GM19455 (cell line): ENCODE measurements around the gene WSCD1.

Experiments used
- ATAC-seq: cut with Tn5 transposase; IDR thresholded peaks from one replicate; pipeline ENCODE4 v1.9.1; 2021; ENCODE audit not compliant: unreplicated experiment

WSCD1 gene

GRCh38 chr17:6147042-6147441 lies 76.9 kb downstream of the WSCD1 start:
- no peak for ATAC-seq

DNA sequence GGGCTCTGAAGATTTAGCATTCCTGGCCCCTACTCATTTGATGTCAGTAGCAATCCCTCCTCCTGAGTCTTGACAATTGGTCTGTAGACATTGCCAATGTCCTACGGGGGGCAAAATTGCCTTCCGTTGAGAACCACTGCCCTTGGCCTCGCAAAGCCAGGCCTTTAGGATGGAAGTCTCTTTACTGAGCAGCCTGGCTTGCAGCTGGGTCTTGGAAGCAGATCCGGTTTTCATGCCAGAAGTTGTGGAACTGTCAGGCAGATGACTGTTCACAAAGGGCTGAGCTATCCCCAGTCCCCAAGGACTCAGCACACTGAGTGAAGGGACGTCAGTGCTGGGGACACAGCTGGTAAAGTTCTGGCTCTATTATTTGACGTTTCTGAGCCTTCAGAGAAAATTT lies 83.2 kb downstream of the WSCD1 start:
- no peak for ATAC-seq

- ATAC-seq = no peak
These were observed 87.5 kb downstream of the WSCD1 start for GRCh38 chr17:6157716-6158115.

DNA sequence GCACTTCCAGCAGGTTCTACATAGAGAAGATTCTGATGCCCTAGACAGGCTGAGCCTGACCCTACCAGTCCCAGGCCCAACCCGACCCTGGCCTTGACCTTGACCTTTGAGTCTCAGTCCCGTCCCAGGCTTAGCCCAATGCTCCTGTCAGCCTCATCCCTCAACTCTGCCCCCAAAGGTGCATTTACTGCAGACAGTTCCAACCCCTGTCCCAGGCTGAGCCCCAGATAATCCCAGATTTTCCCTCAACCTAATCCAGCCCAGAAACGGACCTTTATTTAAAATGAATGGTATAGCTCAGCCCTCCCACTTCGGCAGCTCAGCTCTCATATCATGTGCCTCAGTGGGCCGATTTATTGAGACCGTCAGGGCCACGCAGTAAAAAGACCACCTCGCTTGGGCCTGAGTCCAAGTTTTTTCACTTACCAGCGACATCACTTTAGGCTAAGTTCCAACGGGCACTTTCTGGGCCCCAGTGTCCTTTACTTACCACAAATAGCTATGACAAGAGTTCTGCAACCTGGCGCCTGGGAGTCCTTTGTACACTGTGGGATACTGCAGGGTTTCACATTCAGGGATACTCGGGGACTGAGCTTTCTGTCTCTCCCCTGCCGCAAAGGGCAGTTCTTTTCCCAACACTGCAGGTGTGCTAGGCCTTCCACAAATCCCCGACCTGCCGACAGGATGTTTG lies 89.5 kb downstream of the WSCD1 start:
- ATAC-seq = no peak

GRCh38 chr17:6160232-6160555 lies 90.0 kb downstream of the WSCD1 start:
- ATAC-seq = no peak

- ATAC-seq = no peak
These were observed 91.0 kb downstream of the WSCD1 start for GRCh38 chr17:6160911-6161855.

- ATAC-seq = no peak
These were observed 92.0 kb downstream of the WSCD1 start for GRCh38 chr17:6162216-6162615.

GRCh38 chr17:6162892-6163291 lies 92.7 kb downstream of the WSCD1 start:
- no peak for ATAC-seq

DNA sequence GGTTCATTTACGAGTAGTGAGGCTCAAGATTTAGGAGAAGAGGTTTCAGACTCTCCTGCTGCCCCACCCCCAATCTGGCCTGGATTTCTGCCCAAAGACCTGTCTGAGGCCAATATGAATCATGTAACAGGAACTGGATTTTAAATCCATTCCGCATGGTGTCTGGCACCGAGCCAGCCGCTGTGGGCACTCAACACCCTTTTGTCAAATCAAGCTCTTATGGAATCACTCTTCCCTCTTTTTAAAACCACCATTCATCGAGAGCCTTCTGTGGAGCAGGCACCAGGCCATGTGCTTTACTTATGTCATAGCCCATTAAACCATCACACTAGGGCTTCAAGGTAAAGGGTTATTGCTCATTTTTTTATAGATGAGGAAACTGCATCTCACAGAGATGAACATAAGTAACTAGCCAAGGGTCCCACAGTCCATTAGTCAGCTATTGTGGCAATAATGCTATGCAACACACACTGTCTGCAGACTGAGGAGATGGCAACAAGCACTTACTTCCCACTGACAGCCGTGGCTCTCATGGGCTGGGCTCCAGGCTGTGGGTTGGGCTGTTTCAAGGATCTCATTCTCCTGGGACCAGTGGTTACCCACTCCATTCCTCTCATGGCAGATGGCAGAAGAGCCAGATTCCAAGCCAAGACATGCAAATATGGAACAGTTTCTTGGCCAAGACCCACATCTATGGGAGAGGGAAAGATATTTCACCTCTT lies 93.6 kb downstream of the WSCD1 start:
- ATAC-seq = no peak

- no peak for ATAC-seq
These were observed 94.8 kb downstream of the WSCD1 start for GRCh38 chr17:6164996-6165395.

DNA sequence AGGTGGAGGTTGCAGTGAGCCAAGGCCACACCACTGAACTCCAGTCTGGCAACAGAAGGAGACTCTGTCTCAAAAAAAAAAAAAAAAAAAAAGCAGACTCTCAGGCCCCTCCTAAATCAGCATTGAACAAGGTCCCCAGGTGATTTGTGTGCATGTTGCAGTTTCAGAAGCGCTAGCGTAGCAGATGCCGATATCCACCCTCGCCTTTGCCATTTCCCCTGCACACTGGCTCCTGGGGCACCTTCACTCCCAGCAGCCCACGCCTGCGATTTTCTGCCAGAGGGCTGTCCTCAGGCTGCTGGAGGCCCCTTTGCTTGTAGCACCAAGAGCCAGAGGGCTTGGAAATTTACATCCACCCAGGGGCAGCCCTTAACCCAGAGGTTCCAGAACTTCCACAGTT lies 95.6 kb downstream of the WSCD1 start:
- no peak for ATAC-seq

DNA sequence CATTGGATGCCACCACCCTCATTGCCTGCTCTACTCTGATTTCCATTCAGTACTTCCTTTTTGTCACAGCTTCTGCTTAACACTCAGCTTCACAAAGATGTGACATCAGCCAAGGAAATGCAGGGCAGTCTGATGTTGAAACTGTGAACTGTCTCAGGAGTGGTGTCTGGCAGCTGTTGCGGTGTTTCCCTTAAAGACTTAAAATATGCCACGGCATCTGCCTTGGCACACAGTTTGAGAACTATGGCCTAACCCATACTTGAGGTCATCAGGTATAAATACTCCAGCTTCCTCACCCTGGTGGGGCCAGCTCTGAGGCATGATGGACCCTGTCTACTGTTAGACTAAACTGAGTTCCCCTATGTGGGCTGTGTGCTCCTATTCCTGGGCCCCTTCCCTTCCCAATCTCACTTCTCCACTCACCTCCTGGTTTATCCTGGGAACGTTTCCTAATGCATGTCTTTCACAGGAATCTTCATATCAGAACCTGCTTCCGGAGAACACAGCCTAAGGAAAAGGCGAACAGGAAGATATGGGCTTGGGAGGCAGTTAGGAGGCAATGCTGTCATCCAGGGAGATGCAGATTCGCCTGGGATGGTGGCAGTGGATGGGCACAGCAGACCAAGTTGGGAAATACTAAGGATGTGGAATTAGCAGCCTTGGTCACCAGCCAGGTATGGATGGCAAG lies 96.5 kb downstream of the WSCD1 start:
- no peak for ATAC-seq

DNA sequence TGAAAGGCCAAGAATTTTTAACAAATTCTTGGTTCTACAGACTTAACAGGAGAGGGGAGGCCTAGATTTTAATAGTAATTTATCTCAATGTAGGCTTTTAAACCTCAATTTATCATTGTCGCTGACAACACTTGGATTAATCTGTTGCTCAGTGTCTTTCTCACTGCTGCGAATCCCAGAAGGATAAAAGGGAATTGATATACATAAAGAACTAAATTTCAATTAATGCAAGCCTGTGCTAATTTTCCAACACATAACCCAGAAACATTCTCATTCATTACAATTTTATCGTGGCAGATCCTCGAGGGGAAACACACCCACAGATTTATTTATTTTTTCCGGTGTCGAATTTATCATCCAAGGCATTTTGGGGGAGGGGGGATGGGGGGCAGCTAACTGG lies 98.1 kb downstream of the WSCD1 start:
- no peak for ATAC-seq

- ATAC-seq = no peak
These were observed 100.2 kb downstream of the WSCD1 start for GRCh38 chr17:6170349-6170748.

- no peak for ATAC-seq
These were observed 102.6 kb downstream of the WSCD1 start for GRCh38 chr17:6172642-6173330.

- no peak for ATAC-seq
These were observed 103.5 kb downstream of the WSCD1 start for GRCh38 chr17:6173653-6174052.
